ENCODE data around the gene PRR15L.

Gene PRR15L

GRCh38 chr17:47917581-47917980, 40.1 kb downstream of the PRR15L start:
- DNase-seq (ENCODE audit: extremely low read depth, insufficient read length) = no peak
- no peak for TF ChIP-seq CTCF (IDR thresholded peaks at IDR 0.05; ENCODE audit: insufficient read depth, low read length, poor library complexity, severe bottlenecking)
- H3K4me3 ChIP-seq (replicated peaks; ENCODE audit: low read depth, low read length) = no peak overlapping the region

GRCh38 chr17:47916489-47917208, 41.0 kb downstream of the PRR15L start:
- DNase-seq (ENCODE audit: extremely low read depth, insufficient read length) = no peak
- H3K4me3 ChIP-seq (replicated peaks; ENCODE audit: low read depth, low read length) = no peak overlapping the region

More at GRCh38 chr17:47917581-47917980, 40.1 kb downstream of the PRR15L start:
- H3K36me3 ChIP-seq (ENCODE audit: control insufficient read depth, insufficient read depth, low read length) = peaks cover 11% of the 10 kb centered on the region
- H3K27me3 ChIP-seq (replicated peaks; ENCODE audit: control insufficient read depth, insufficient read depth, low read length) = no peaks in the 10 kb centered on the region

GRCh38 chr17:47915776-47916398, 41.8 kb downstream of the PRR15L start:
- no peak overlapping the region for H3K4me3 ChIP-seq (replicated peaks; ENCODE audit: low read depth, low read length)
- TF ChIP-seq CTCF (IDR thresholded peaks at IDR 0.05; ENCODE audit: insufficient read depth, low read length, poor library complexity, severe bottlenecking) = no peak
- H3K27me3 ChIP-seq (replicated peaks; ENCODE audit: control insufficient read depth, insufficient read depth, low read length) = no peaks in the 10 kb centered on the region
- H3K36me3 ChIP-seq (ENCODE audit: control insufficient read depth, insufficient read depth, low read length) = peaks cover 9% of the 10 kb centered on the region
- DNase-seq (ENCODE audit: extremely low read depth, insufficient read length) = no peak

More at GRCh38 chr17:47916489-47917208, 41.0 kb downstream of the PRR15L start:
- no peak for TF ChIP-seq CTCF (IDR thresholded peaks at IDR 0.05; ENCODE audit: insufficient read depth, low read length, poor library complexity, severe bottlenecking)
- peaks cover 10% of the 10 kb centered on the region for H3K36me3 ChIP-seq (ENCODE audit: control insufficient read depth, insufficient read depth, low read length)
- no peaks in the 10 kb centered on the region for H3K27me3 ChIP-seq (replicated peaks; ENCODE audit: control insufficient read depth, insufficient read depth, low read length)

- no peak for DNase-seq (ENCODE audit: extremely low read depth, insufficient read length)
- H3K36me3 ChIP-seq (ENCODE audit: control insufficient read depth, insufficient read depth, low read length) = peaks cover 9% of the 10 kb centered on the region
- H3K4me3 ChIP-seq (replicated peaks; ENCODE audit: low read depth, low read length) = no peak overlapping the region
- H3K27me3 ChIP-seq (replicated peaks; ENCODE audit: control insufficient read depth, insufficient read depth, low read length) = no peaks in the 10 kb centered on the region
- no peak for TF ChIP-seq CTCF (IDR thresholded peaks at IDR 0.05; ENCODE audit: insufficient read depth, low read length, poor library complexity, severe bottlenecking)
These were observed 43.3 kb downstream of the PRR15L start for GRCh38 chr17:47914306-47914948.

GRCh38 chr17:47913050-47913449, 44.6 kb downstream of the PRR15L start:
- no peak for DNase-seq (ENCODE audit: extremely low read depth, insufficient read length)
- peaks cover 9% of the 10 kb centered on the region for H3K36me3 ChIP-seq (ENCODE audit: control insufficient read depth, insufficient read depth, low read length)
- H3K27me3 ChIP-seq (replicated peaks; ENCODE audit: control insufficient read depth, insufficient read depth, low read length) = no peaks in the 10 kb centered on the region
- TF ChIP-seq CTCF (IDR thresholded peaks at IDR 0.05; ENCODE audit: insufficient read depth, low read length, poor library complexity, severe bottlenecking) = no peak
- no peak overlapping the region for H3K4me3 ChIP-seq (replicated peaks; ENCODE audit: low read depth, low read length)
